ENCODE results near the gene SH3PXD2A. TPM values are rescaled to one million over a fixed set of nuclear protein-coding genes. Genes with fewer than 3 reads are reported as not detected.

SH3PXD2A gene
- total RNA-seq, 4 donors from 2014 or later: 26.5 to 56.9 (median 33.3) TPM

DNA sequence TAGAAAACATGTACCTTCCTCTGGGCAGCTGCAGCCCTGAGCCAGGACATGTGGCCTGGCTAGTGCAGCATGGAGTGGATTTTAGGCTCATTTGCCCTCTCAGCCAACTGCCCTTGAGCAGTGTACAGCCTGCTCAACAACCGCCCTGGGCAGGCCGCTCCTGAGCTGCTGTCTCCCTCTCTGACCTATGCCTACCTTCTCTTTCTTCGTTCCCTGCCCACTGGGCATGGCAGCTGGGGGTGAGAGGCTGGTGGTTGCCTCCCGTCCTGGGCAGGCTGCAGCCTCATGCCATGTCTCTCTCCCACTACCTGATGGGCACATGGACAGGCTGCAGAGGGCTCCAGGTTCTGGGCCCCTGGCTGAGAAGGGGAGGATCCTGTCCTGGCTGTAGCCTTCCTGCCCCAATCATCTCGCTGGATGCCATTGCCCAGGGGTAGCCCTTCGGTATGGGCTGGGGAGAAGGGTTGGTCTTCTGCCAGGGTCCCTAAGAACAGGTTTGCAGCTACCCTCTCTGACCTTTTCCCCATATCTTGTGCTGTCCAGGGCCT is 264.6 kb downstream of the SH3PXD2A start:
- no peak for TF ChIP-seq POLR2AphosphoS5 (IDR thresholded peaks at IDR 0.05)
- TF ChIP-seq, protein P1, sequence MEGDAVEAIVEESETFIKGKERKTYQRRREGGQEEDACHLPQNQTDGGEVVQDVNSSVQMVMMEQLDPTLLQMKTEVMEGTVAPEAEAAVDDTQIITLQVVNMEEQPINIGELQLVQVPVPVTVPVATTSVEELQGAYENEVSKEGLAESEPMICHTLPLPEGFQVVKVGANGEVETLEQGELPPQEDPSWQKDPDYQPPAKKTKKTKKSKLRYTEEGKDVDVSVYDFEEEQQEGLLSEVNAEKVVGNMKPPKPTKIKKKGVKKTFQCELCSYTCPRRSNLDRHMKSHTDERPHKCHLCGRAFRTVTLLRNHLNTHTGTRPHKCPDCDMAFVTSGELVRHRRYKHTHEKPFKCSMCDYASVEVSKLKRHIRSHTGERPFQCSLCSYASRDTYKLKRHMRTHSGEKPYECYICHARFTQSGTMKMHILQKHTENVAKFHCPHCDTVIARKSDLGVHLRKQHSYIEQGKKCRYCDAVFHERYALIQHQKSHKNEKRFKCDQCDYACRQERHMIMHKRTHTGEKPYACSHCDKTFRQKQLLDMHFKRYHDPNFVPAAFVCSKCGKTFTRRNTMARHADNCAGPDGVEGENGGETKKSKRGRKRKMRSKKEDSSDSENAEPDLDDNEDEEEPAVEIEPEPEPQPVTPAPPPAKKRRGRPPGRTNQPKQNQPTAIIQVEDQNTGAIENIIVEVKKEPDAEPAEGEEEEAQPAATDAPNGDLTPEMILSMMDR (IDR thresholded peaks at IDR 0.05): no peak
- TF ChIP-seq EP300 (IDR thresholded peaks at IDR 0.05; ENCODE audit: low read depth): no peak
- TF ChIP-seq POLR2A (IDR thresholded peaks at IDR 0.05): no peak
- H3K27me3 ChIP-seq: no peaks in the 10 kb centered on the region
- H3K4me3 ChIP-seq: no peak overlapping the region
- no peaks in the 10 kb centered on the region for H3K36me3 ChIP-seq
- H3K4me1 ChIP-seq: no peaks in the 10 kb centered on the region
- no peak overlapping the region for H3K27ac ChIP-seq
- no peaks in the 10 kb centered on the region for H3K9me3 ChIP-seq
- 89% methylated on average over 6 of the region's 6 CpGs; no CpG with 5 or more reads in 1 of the 2 donors for WGBS, 2 donors (ENCODE audit: low coverage in 1 of 2)
- intact Hi-C loops (cut with DNase I; ENCODE audit: low total_unique reads): no loop called here
- no peak for DNase-seq
- in situ Hi-C loops (cut with MboI; ENCODE audit: low pct_ligation_motif_present in 1 of 4, low pct_unique_long_range_greater_than_20kb in 1 of 4, low sequenced_read_pairs in 3 of 4): loop anchor here in 2 of 4 donors (10.0 to 25.0 kb wide), 2 partner anchors 94 to 271 kb away; partner anchors contain the start of gene SH3PXD2A (in 1 of the 2)

DNA sequence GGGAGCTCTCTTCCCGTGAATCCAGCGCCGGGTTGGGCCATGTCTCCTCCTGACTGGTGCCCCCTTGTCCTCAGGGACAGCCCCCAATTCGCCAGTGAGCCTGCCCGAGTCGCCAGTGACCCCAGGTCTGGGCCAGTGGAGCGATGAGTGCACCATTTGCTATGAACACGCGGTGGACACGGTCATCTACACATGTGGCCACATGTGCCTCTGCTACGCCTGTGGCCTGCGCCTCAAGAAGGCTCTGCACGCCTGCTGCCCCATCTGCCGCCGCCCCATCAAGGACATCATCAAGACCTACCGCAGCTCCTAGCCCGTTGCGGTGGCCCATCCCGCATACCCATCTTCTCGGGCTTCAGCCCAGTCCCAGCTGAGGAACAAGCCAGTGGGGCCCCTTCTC is 265.3 kb downstream of the SH3PXD2A start:
- TF ChIP-seq EP300 (IDR thresholded peaks at IDR 0.05; ENCODE audit: low read depth): no peak
- no peak for TF ChIP-seq POLR2AphosphoS5 (IDR thresholded peaks at IDR 0.05)
- TF ChIP-seq, protein P1 (IDR thresholded peaks at IDR 0.05): no peak
- TF ChIP-seq POLR2A (IDR thresholded peaks at IDR 0.05): no peak
- Histone ChIP-seq H3K36me3 (no peaks in the 10 kb centered on the region), H3K9me3 (no peaks in the 10 kb centered on the region), H3K27me3 (no peaks in the 10 kb centered on the region), H3K4me3 (no peak overlapping the region), H3K27ac (no peak overlapping the region), H3K4me1 (no peaks in the 10 kb centered on the region)
- DNase-seq: no peak
- in situ Hi-C loops (cut with MboI; ENCODE audit: low pct_ligation_motif_present in 1 of 4, low pct_unique_long_range_greater_than_20kb in 1 of 4, low sequenced_read_pairs in 3 of 4): loop anchor here in 2 of 4 donors (10.0 to 25.0 kb wide), 2 partner anchors 95 to 272 kb away; partner anchors contain the start of gene SH3PXD2A (in 1 of the 2)
- intact Hi-C loops (cut with DNase I; ENCODE audit: low total_unique reads): no loop called here
- 91% methylated on average over 20 of the region's 20 CpGs; no CpG with 5 or more reads in 1 of the 2 donors for WGBS, 2 donors (ENCODE audit: low coverage in 1 of 2)

DNA sequence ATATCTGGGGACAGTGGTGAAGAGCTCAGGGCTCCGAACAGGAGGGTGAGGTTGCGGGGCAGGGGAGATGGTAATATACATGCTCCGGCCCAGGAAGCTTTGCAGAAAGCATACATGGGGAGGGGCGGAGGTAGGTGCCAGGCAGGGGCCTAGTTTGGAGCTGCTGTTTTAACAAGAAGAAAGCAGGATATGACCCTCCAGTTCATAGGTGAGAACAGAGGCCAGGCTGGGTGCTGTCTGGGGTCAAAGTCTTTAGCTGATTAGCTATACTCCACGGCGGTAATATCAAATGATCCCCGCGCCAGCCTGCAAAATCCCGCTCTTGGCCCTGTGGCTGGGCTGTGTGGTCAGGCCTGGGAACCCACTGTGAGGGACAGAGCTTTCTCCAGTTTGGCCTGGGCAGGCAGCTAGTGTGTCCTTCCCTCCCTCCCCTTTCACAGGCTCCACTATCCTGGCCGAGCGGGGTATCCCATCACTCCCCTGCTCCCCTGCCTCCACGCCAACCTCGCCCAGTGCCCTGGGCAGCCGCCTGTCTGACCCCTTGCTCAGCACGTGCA is 266.2 kb downstream of the SH3PXD2A start:
- DNase-seq: no peak
- H3K4me1 ChIP-seq: peaks cover 0 to 5% (median 0%) of the 10 kb centered on the region in 4 donors
- 70 to 80% methylated on average over 3 to 15 of the region's 15 CpGs for WGBS, 2 donors (ENCODE audit: low coverage in 1 of 2)
- H3K27ac ChIP-seq: no peak overlapping the region
- no peaks in the 10 kb centered on the region for H3K9me3 ChIP-seq
- TF ChIP-seq EP300 (IDR thresholded peaks at IDR 0.05; ENCODE audit: low read depth): no peak
- TF ChIP-seq, protein P1 (IDR thresholded peaks at IDR 0.05): no peak
- no peak for TF ChIP-seq POLR2A (IDR thresholded peaks at IDR 0.05)
- no peak for TF ChIP-seq POLR2AphosphoS5 (IDR thresholded peaks at IDR 0.05)
- no peaks in the 10 kb centered on the region for H3K36me3 ChIP-seq
- H3K4me3 ChIP-seq: no peak overlapping the region
- peaks cover 8% of the 10 kb centered on the region for H3K27me3 ChIP-seq
- in situ Hi-C loops (cut with MboI; ENCODE audit: low pct_ligation_motif_present in 1 of 4, low pct_unique_long_range_greater_than_20kb in 1 of 4, low sequenced_read_pairs in 3 of 4) (loop anchor here in 1 of 4 donors (25.0 kb wide), 1 partner anchor 273 kb away; the partner anchor contains the start of gene SH3PXD2A), intact Hi-C loops (cut with DNase I; ENCODE audit: low total_unique reads) (no loop called here)

DNA sequence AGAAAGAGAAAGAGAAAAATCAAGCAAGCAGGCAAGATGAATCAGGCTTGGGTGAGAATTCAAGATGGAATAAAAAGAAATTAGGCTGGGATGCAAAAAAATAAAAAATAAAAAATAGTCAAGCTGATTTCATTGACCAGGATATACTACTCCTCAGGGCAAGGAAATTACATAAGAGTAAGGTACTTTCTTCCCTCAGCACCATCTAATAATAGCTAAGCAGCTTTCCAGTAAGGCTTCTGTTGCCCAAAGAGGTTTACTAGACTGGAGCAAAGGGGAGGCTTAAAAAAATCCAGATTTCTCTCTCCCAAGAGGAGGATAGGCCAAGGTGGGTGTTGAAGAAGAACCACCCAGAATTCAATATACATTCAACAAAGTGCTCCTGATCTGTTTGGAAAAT is 268.3 kb downstream of the SH3PXD2A start:
- intact Hi-C loops (cut with DNase I; ENCODE audit: low total_unique reads) (no loop called here), in situ Hi-C loops (cut with MboI; ENCODE audit: low pct_ligation_motif_present in 1 of 4, low pct_unique_long_range_greater_than_20kb in 1 of 4, low sequenced_read_pairs in 3 of 4) (loop anchor here in 1 of 4 donors (25.0 kb wide), 1 partner anchor 275 kb away; the partner anchor contains the start of gene SH3PXD2A)
- H3K36me3 ChIP-seq: no peaks in the 10 kb centered on the region

More for the DNA sequence above, 268.3 kb downstream of the SH3PXD2A start:
- H3K9me3 ChIP-seq: no peaks in the 10 kb centered on the region
- H3K4me1 ChIP-seq: peaks cover 0 to 5% (median 0%) of the 10 kb centered on the region in 4 donors
- no peak overlapping the region for H3K27ac ChIP-seq
- DNase-seq: no peak
- TF ChIP-seq POLR2A (IDR thresholded peaks at IDR 0.05) (no peak), POLR2AphosphoS5 (IDR thresholded peaks at IDR 0.05) (no peak), EP300 (IDR thresholded peaks at IDR 0.05; ENCODE audit: low read depth) (no peak)
- TF ChIP-seq, protein P1 (IDR thresholded peaks at IDR 0.05): no peak
- H3K27me3 ChIP-seq: peaks cover 8% of the 10 kb centered on the region
- H3K4me3 ChIP-seq: no peak overlapping the region
